HUDEP-2 (cell line): Measurements from ENCODE around the gene KRTAP27-1.

Experiments
- DNase-seq, 76 experiments: peaks; one replicate each; lab custom pipeline; 2025; ENCODE audit not compliant: unreplicated experiment in 76 of 76; lab: John Stamatoyannopoulos, UW

Gene KRTAP27-1

DNA sequence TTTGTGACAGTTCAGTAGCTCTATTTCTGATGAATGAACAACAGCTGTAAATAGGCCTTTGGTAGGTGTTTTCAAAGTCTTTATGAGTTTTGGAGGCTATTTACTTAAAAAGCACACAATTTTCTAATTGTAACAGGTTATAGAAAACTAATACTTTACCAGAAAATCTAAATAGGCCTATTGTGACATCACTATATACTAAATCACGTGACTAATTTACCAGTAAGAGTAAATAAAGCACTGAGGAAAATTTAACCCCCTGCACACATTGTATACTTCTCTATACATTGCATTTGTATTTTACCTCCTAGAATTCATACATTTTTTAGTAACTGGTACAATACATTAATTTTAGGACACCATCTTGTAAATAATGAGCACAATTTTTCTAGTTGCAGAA is 32.4 kb downstream of the KRTAP27-1 start:
- DNase-seq: no peak

- no peak for DNase-seq
These were observed 48.3 kb downstream of the KRTAP27-1 start, which contains the start of gene KRTAP25-1 for GRCh38 chr21:30289215-30289614. TSS of gene KRTAP25-1 (minus strand) at chr21:30289514. CDS start at chr21:30289490, 24 bp downstream.
